Hepatocyte (in vitro differentiated cells): ENCODE measurements around the gene DCAF5. TPM values are rescaled to one million over a fixed set of nuclear protein-coding genes. Genes with fewer than 3 reads are reported as not detected.

ENCODE experiments used
- DNase-seq: peaks from one replicate; pipeline ENCODE4 v3.0.0-alpha.2; 2016; ENCODE audit warnings: low spot score
- H2AFZ ChIP-seq: fragments of 200-600 bp; sonication (generic); 2 replicates; pipeline ENCODE4 v1.6.0; 2016; ENCODE audit warnings: antibody characterized with exemption, mild to moderate bottlenecking
- H3K27ac ChIP-seq: fragments of 200-600 bp; sonication (generic); 2 replicates; pipeline ENCODE4 v1.5.1; 2016; ENCODE audit warnings: mild to moderate bottlenecking
- H3K27me3 ChIP-seq: fragments of 200-600 bp; sonication (generic); 2 replicates; pipeline ENCODE4 v1.6.1; 2016
- H3K36me3 ChIP-seq: fragments of 200-600 bp; sonication (generic); replicated peaks from 2 replicates; pipeline ENCODE4 v1.5.1; 2016; ENCODE audit warnings: low read depth; ENCODE audit not compliant: insufficient read depth
- H3K4me1 ChIP-seq: fragments of 200-600 bp; sonication (generic); 2 replicates; pipeline ENCODE4 v1.5.1; 2016; ENCODE audit warnings: mild to moderate bottlenecking, moderate library complexity; ENCODE audit not compliant: insufficient read depth
- H3K4me2 ChIP-seq: fragments of 200-600 bp; sonication (generic); 2 replicates; pipeline ENCODE4 v1.6.0; 2016
- H3K4me3 ChIP-seq: fragments of 200-600 bp; sonication (generic); 2 replicates; pipeline ENCODE4 v1.5.1; 2016; ENCODE audit warnings: mild to moderate bottlenecking
- H3K79me2 ChIP-seq: fragments of 200-600 bp; sonication (generic); 2 replicates; pipeline ENCODE4 v1.6.0; 2017; ENCODE audit warnings: mild to moderate bottlenecking
- H3K9me2 ChIP-seq: fragments of 200-600 bp; sonication (generic); replicated peaks from 2 replicates; pipeline ENCODE4 v1.6.0; 2017; ENCODE audit warnings: mild to moderate bottlenecking; ENCODE audit not compliant: insufficient read depth
- H3K9me3 ChIP-seq: fragments of 200-600 bp; sonication (generic); 2 replicates; pipeline ENCODE4 v1.5.1; 2016; ENCODE audit warnings: low read depth, mild to moderate bottlenecking
- H4K20me1 ChIP-seq: fragments of 200-600 bp; sonication (generic); 2 replicates; pipeline ENCODE4 v1.6.0; 2016; ENCODE audit warnings: mild to moderate bottlenecking; ENCODE audit not compliant: insufficient read depth, poor library complexity, severe bottlenecking
- CTCF ChIP-seq: fragments of 200-600 bp; sonication (generic); IDR thresholded peaks from 2 replicates; pipeline ENCODE4 v1.5.1; 2016; ENCODE audit warnings: antibody characterized with exemption, mild to moderate bottlenecking; ENCODE audit not compliant: poor library complexity
- EZH2 ChIP-seq: fragments of 200-600 bp; sonication (generic); IDR thresholded peaks from 2 replicates; pipeline ENCODE4 v1.6.1; 2016; ENCODE audit warnings: antibody characterized with exemption, mild to moderate bottlenecking, borderline replicate concordance
- EZH2phosphoT487 ChIP-seq: fragments of 200-600 bp; sonication (generic); IDR thresholded peaks from one replicate; pipeline ENCODE4 v1.6.1; 2018; ENCODE audit warnings: antibody characterized with exemption, mild to moderate bottlenecking, low read depth, moderate library complexity; ENCODE audit not compliant: unreplicated experiment, severe bottlenecking
- WGBS: methylation state at CpG from one replicate; pipeline ENCODE4 v1.1.6; 2016; ENCODE audit warnings: low lambda C conversion rate; ENCODE audit errors: missing lambda C conversion rate; 5-methylcytosine and 5-hydroxymethylcytosine counted together
- polyA plus RNA-seq: library from polyadenylated mRNA; unstranded; fragments of >200 nt; fragmentation: Nextera tagmentation; extraction: Ambion mirVana; gene quantifications from 2 replicates; pipeline ENCODE4 v1.2.1, GENCODE V29; 2016
- total RNA-seq: library from RNA; depleted of rRNA; stranded (reverse); fragments of >200 nt; gene quantifications from 2 replicates; pipeline ENCODE4 v1.2.3, GENCODE V29; 2014

Gene DCAF5
- total and polyA plus RNA-seq, 2 experiments from 2014 or later = 34.4 to 47.6 TPM

- peaks cover 14% of the 10 kb centered on the region for H3K4me1 ChIP-seq
- no peak overlapping the region for H3K4me3 ChIP-seq
- no peaks in the 10 kb centered on the region for H3K27me3 ChIP-seq
- no peaks in the 10 kb centered on the region for H3K36me3 ChIP-seq
- H3K9me2 ChIP-seq = no peaks in the 10 kb centered on the region
- H2AFZ ChIP-seq = no peak overlapping the region
- no peak overlapping the region for H3K4me2 ChIP-seq
- H4K20me1 ChIP-seq = no peaks in the 10 kb centered on the region
- DNase-seq = no peak
- WGBS = 87% methylated on average over 3 of the region's 3 CpGs
- TF ChIP-seq EZH2 = no peak
- no peak for TF ChIP-seq CTCF
- TF ChIP-seq EZH2phosphoT487 = no peak
- no peak overlapping the region for H3K27ac ChIP-seq
- H3K9me3 ChIP-seq = no peaks in the 10 kb centered on the region
- peaks cover 13% of the 10 kb centered on the region for H3K79me2 ChIP-seq
Measured at GRCh38 chr14:69076341-69076740, 76.6 kb downstream of the DCAF5 start.

DNA sequence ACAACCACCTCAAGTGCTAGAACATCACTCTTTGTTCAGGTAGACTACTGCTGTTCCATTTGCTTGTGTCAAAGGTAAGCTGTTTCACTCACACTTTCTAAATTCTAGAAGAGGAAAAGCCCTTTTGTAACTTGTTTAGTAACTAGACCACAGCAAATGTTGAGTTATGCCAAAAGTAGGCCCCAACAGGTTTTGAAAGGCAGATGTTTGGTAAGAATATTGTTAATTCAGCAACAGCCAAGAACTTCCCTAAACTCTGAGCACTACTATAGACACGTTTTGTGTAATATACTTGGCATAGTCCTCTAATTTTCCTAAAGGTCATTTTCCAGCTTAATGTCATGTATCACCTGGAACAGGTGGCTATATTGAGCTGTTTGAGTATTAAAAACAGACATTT, 79.0 kb downstream of the DCAF5 start:
- no peak overlapping the region for H3K27ac ChIP-seq
- H2AFZ ChIP-seq = no peak overlapping the region
- TF ChIP-seq CTCF (no peak), EZH2phosphoT487 (no peak), EZH2 (no peak)
- no peak for DNase-seq
- no peaks in the 10 kb centered on the region for H3K9me3 ChIP-seq
- peaks cover 13% of the 10 kb centered on the region for H3K79me2 ChIP-seq
- H3K36me3 ChIP-seq = no peaks in the 10 kb centered on the region
- no peaks in the 10 kb centered on the region for H3K9me2 ChIP-seq
- peaks cover 10% of the 10 kb centered on the region for H3K4me1 ChIP-seq
- no peak overlapping the region for H3K4me2 ChIP-seq
- no peak overlapping the region for H3K4me3 ChIP-seq
- 91% methylated on average over 1 of the region's 1 CpG for WGBS
- no peaks in the 10 kb centered on the region for H4K20me1 ChIP-seq
- no peaks in the 10 kb centered on the region for H3K27me3 ChIP-seq

- Histone ChIP-seq H3K4me2 (no peak overlapping the region), H4K20me1 (no peaks in the 10 kb centered on the region), H3K9me2 (no peaks in the 10 kb centered on the region), H3K9me3 (no peaks in the 10 kb centered on the region), H3K27me3 (no peaks in the 10 kb centered on the region), H3K4me3 (no peak overlapping the region), H2AFZ (no peak overlapping the region), H3K4me1 (peaks cover 5% of the 10 kb centered on the region), H3K79me2 (peaks cover 12% of the 10 kb centered on the region), H3K36me3 (no peaks in the 10 kb centered on the region), H3K27ac (no peak overlapping the region)
- 89% methylated on average over 5 of the region's 5 CpGs for WGBS
- no peak for DNase-seq
- TF ChIP-seq EZH2 = no peak
- no peak for TF ChIP-seq EZH2phosphoT487
- no peak for TF ChIP-seq CTCF
Measured at GRCh38 chr14:69073429-69073828, 79.5 kb downstream of the DCAF5 start.

- Histone ChIP-seq H3K4me1 (no peaks in the 10 kb centered on the region), H3K4me2 (no peak overlapping the region), H3K27ac (no peak overlapping the region), H4K20me1 (no peaks in the 10 kb centered on the region), H3K9me2 (no peaks in the 10 kb centered on the region), H3K4me3 (no peak overlapping the region), H3K9me3 (no peaks in the 10 kb centered on the region), H2AFZ (no peak overlapping the region), H3K27me3 (no peaks in the 10 kb centered on the region), H3K79me2 (peaks cover 10% of the 10 kb centered on the region), H3K36me3 (no peaks in the 10 kb centered on the region)
- DNase-seq = no peak
- no peak for TF ChIP-seq CTCF
- no peak for TF ChIP-seq EZH2phosphoT487
- TF ChIP-seq EZH2 = no peak
- 70% methylated on average over 2 of the region's 2 CpGs for WGBS
Measured at GRCh38 chr14:69072584-69072983, 80.3 kb downstream of the DCAF5 start.
